GM03348 (cell line): Measurements from ENCODE around the gene VILL.
"Not testable (repeated sequence)": the region's sequence is repeated elsewhere in the genome, so short reads cannot be mapped to it uniquely, and the experiment has no call there.

Experiments used
- DNase-seq: peaks from one replicate; pipeline ENCODE4 v3.0.0; 2012; ENCODE audit warnings: low spot score

Gene VILL

DNA sequence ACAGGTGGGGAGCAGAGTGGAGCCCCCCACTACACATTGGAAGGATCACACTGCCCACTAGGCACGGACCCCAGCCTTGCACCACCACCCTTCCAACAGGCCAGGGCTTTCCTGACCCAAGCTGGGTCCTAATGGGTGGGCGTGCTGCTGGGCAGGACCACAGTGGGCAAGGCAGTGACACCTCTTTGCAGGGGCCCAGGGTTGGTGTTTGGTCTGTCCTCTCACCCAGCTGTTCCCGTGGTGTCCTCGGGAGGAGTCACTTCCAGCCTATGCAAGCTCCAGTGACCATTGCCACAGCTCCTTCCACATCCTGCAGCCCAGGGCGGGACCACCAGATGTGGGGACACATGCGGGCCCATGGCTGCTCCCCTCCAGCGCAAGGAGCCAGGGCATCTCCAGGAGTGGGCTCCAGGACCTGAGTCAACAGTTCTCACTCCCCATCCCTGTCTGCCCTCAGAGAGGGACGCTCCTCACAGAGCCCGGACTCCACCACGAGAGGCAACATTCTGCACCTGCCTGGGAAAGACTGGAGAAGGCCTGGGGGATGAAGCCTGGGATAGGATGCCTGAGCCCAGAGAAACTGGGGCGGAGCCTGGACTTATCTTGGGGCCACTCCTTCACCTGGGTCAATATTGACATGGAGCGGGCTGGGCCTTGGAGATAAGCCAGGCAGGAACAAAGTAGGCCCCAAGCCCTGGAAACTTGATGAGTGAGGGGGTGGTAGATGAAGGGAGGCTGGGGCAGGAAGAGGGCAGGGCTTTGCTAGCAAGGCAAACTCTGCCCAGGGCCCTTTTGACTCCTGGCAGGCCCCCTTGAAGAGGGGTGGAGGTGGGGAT lies 3.9 kb upstream of the VILL start:
- DNase-seq, result no peak

DNA sequence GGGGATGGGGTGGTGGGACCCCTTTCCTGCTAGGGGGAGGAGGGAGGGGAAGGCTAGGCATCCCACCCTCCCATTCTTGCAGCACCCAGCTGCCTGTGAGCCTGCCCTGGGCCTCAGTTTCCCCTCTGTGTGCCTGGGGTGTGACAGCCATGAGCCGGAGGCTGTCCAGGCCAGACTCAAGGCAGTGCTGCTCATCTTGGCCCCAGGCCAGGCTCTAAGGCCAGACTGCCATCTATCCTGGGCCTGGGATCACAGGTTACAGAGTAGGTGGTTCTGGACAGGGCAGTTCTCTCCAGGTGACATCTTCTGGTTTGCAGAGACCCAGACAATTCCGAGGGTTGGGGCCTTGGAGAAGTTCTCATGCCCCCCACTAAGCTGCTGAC lies 3.3 kb upstream of the VILL start:
- no peak for DNase-seq

DNA sequence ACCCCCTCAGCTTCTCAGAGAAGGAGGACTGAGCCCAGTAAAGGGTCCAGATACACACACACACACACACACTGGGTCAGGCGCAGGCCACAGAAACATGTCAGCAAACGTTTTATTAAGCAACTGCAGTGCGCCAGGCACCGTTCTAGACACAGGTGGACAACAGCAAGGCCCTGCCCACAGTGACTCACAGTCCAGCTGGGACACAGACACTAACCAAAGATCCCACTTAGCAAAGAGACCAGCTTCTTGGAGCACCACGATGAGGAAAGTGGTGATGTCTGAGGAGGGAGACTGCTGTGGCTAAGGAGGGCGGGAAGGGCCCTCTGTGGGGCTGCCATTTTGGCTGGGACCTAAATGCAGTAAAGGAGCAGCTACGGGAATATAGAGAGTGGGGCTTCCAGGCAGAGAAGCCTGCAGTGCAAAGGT lies 2.8 kb upstream of the VILL start:
- DNase-seq, result no peak

DNA sequence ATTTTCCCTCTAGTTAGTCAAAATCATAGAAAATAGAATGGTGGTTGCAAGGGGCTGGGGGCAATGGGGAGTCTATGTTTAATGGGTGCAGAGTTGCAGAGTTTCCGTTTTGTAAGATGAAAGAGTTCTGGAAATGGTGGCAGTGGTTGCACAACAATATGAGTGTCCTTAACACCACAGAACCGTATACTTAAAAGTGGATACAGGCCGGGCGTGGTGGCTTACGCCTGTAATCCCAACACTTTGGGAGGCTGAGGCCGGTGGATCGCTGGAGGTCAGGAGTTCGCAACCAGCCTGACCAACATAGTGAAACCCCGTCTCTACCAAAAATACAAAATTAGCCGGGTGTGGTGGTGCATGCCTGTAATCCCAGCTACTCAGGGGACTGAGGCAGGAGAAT lies 2.2 kb upstream of the VILL start:
- not testable (repeated sequence) for DNase-seq

DNA sequence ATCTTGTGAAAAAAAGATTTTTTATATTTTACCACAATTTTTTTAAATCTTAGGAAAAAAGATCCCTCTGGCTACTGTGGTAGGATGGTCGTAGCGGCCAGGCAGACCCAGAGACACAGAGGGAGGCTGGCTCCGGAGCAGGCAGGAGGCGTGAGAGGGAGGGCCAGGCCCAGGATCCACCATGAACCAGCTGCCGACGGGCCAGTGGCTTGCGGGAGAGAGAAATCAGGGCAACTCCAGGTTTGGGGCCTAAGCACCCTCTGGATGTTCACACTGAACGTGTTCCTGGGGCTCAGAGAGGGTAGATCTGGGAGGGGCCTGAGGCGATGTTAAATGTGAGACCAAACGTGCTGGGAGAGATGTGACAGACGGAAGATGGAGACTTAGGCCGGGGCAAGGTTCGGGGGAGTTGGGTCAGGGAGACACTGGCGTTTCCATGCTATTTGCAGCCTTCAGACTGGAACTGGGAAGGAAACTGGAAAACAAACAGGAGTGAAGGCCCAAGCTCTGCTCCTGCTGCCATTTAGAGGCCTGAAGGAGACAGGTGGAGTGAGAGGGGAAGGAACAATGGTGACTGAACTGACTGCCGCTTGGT lies 1.6 kb upstream of the VILL start:
- DNase-seq, result no peak

DNA sequence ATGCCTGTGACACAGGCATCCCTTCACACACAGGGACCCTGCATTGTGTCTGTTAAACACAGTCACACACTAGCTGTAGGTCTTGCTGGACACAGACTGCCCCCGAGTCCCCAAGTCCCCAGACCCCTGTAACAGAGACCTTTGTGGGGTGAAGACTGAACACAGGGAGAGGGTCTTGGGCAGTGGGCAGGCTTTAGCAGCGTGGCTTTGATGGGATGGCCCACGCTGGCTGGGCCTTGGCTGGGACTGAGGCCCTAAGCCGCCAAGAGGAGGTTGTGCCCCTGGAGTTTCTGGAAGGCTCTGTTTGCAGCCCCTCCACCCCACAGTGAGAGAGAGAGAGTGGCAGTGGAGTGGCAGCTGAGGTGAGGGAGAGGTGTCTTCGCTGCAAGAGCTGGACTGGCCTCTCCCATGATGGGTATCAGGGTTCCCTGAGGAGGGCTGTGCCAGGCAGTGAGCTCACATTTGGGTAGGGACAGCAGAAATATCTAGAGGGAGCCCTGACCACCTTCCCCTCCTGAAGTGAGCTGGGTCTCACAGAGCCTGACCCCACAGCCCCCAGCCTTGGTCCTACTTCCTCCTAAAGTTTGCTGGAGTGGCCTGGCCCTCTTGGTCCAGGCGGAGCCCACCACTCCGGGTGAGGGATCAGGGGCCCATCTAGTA lies 635 bp upstream of the VILL start:
- DNase-seq, result no peak

DNA sequence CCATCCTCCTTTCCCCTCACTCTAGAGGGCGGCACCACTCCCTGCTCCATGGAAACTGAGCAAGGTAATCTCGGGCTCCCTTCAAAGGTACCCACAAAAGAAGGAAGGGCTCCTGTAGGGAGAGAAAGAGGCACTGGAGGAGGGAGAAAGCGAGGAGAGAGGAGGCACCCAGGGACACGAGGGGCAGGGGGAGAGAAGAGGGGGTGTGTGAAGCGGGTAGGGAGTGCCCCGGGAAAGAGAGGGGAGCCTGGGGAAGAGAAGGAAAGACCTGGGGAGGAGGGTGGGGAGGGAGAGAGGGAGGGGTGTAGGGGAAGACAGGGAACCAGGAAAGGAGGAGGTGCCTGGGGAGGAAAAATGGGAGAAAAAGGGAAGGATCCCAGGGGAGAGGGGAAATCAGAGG lies 523 bp downstream of the VILL start:
- no peak for DNase-seq

DNA sequence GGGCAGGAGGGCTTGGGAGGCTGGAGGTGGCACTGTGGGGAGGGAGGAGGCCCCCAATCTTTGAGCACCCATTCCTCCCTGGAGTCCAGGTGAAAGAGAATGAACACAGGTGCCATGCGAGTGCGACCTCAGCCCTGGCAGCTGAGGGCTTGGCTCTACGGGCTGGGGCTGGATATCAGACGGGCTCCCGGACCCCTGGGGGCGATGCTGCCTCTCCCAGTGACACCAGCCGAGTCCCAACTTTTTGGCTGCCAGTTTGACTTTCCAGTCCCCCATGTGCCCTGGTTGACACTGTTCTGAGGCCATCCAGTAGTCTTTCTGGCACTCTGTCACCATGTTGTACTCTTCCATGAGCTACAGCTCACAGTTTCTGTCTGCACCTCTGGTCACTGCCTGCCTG lies 1.2 kb downstream of the VILL start:
- no peak for DNase-seq

DNA sequence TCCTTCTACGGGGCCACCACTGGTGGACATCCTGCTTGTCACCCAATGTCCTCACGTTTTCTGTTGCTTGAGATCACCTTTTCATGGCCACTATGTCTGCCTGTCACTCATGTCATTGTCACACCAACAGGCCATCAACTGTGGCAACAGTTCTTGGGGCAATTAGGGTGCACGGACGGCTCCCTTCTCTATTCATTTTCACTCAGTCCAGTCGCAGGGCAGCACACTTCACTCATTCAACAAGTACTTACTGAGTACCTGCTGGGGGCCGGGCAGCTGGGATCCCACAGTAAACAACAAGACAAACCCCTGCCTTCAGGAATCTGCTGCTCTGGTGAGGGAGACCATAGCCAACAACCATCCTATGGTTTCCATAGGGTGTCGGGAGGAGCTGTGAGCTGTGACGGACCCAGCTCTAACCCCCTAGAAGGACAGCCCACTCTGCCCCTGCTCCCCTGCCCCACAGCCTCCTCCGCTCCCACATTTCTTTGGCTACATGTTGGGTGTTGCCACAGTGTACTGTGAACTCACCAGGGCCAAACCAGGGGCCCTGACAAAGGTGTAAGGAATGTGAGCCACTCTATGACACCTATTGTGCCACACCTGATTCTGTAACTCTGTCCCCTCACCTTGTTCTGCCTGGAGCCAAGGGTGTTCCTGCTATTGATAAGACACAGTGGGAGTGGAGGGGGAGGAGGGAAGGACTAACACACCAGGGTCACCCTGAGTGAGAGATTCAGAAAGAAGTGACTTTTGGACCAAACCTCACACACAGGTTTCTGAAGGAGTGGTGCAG lies 1.9 kb downstream of the VILL start:
- DNase-seq, result no peak

DNA sequence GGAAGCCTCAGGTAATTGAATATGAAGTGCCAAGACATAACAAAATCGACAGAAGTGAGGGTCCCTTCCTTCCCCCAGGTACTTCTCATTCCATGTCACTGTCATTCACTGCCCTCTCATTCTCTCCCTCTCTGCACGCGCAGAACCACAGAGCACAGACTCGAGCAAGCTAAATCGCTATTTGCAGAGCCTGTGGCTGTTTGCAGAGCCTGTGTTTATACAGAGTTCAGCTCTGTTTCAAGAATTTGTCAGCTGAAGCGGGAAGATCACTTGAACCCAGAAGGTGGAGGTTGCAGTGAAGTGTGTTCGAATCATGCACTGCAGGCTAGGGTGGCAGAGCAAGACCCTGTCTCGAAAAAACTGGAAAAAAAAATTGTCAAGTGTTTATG lies 2.5 kb downstream of the VILL start:
- DNase-seq, result no peak

DNA sequence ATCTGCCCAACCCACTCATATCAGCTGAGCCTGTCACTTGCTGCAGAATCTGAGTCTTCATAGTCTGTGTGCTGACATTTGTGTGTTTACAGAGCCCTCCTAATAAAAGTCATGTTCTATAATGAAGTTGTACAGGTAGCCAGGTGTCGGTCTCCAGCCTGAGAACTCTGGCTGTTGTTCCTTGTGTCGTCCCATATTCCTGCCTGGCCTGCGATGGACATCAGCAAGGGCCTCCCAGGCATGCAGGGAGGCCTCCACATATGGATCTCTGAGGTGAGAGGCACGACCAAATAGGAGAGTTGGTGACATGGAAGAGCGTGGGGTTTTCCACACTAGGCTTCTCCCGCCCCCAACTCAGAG lies 2.9 kb downstream of the VILL start:
- DNase-seq, result no peak

DNA sequence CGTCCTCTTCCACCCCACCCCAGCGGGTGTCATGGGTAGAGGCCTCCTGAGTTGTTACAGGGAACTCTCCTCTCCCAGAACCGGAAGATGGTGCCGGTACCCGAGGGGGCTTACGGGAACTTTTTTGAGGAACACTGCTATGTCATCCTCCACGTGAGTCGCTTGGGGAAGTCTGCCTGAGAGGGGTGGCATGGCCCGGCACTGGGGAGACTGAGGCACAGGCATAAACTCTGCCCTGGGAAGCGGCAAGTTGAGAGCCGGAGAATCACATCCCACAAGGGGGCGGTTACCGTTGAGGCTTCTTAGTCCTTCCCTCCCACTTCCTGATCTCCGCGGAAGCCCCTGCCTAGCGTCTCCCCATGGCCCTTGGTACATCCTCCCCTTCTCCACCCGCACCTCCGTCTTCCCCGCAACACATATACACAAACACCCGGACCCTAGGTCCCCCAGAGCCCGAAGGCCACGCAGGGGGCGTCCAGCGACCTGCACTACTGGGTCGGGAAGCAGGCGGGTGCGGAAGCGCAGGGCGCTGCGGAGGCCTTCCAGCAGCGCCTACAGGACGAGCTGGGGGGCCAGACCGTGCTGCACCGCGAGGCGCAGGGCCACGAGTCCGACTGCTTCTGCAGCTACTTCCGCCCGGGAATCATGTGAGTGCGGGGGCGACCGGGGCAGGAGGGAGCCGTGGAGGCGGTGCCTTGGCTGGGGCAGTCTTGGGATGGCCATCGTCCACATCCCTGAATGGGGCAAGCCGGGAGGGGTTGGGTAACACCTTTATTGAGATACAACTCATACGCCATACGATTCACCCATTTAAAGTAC lies 3.4 kb downstream of the VILL start:
- peak; percentile 93 for DNase-seq

DNA sequence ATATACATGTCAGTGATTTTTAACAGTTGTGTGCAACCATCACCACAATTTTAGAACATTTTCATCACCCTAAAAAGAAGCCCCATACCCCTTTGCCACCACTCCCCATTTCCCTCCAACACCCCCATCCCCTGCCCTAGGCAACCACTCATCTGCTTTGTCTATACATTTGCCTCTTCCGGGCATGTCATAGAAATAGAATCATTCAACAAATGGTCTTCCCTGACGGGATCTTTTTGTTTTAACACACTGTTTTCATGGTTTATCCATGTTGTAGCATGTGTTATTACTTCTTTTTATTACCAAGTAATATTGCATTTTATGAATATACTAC lies 4.0 kb downstream of the VILL start:
- no peak for DNase-seq

DNA sequence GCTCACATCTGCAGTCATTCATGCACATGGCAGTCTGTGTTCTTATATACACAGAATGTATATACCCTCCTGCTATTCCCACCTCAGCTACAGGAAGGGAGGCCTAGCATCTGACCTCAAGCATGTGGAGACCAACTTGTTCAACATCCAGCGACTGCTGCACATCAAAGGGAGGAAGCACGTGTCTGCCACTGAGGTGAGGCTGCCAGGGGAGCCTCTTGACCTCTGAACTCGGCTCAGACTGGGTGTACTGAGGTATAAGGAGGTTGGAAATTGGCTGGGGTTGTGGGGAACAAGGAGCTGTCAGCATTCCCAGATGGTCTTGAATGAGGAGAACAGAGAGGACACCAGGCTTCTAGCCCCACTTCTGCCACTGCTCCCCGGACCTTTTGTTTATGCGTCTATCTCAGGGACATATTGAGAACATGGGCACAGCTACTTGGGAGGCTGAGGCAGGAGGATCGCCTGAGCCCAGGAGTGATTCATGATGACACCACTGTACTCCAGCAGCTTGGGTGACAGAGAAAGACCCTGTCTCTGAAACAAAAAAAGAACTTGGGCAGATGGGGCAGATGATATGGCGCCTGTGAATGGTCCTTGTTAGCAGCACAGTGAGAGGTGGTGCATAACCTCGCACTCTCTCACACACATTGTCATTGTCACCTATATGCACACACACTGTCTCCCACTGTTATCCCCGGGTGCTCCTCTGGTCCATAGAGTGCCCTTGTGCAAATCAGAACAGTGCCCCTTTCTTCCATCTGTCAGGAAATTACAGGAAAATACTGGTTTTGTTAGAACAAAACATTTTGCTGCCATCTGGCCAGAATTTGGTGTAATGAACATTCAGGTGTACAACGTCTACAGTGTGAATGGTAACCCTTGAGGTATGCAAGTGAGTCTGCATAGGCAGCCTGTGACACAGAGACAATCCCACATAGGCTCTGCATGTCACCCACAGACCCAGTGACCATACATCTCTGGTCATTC lies 5.4 kb downstream of the VILL start:
- DNase-seq, result no peak

DNA sequence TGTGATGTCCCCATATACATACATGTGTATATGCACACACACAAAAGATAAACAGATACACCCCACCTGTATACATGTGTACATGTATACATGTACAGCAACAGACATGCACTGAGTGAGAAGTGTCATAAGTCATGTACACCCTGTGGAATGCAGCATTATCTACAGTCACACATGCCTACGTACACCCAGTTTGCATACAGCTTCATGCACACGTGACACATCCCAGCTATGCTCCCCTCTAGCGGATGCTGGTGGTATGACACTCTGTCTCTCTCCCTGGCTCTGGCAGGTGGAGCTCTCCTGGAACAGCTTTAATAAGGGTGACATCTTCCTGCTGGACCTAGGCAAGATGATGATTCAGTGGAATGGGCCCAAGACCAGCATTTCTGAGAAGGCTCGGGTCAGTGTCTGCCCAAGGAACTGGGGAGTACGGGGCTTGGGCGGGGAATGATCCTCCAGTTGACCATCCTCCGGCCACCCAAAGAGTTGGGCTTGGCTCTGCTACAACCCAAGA lies 6.3 kb downstream of the VILL start:
- DNase-seq, result peak; percentile 80

DNA sequence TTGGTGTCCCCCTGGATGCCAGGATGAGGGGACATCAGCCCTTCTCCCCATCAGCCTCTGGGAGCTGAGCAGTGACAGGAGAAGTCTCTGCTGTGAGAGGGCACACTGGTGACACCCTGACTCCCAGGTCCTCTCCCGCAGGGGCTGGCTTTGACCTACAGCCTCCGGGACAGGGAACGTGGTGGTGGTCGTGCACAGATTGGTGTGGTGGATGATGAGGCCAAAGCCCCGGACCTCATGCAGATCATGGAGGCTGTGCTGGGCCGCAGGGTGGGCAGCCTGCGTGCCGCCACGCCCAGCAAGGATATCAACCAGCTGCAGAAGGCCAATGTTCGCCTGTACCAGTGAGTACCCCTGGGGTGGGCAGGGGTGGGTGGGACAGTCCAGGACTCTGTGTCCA lies 6.8 kb downstream of the VILL start:
- no peak for DNase-seq

DNA sequence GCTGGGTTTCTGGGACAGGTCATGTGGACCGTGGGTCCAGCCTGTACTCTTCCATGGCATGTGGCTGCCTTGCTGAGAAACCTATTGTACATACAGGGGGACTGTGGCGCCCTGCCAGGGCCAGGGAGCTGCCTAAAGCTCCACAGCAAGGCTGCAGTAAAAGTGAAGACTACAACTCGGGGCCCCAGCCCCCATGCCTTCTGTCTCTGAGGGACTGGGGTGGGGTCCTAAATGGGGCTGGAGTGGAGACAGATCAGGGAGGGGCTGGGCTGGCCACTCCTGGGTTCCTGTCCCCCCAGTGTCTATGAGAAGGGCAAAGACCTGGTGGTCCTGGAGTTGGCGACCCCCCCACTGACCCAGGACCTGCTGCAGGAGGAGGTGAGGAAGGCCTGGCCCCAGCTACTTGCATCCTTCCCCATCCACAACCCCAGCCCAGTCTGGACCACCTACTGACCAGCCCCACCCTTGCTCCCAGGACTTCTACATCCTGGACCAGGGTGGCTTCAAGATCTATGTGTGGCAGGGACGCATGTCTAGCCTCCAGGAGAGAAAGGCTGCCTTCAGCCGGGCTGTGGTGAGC lies 7.3 kb downstream of the VILL start:
- no peak for DNase-seq

DNA sequence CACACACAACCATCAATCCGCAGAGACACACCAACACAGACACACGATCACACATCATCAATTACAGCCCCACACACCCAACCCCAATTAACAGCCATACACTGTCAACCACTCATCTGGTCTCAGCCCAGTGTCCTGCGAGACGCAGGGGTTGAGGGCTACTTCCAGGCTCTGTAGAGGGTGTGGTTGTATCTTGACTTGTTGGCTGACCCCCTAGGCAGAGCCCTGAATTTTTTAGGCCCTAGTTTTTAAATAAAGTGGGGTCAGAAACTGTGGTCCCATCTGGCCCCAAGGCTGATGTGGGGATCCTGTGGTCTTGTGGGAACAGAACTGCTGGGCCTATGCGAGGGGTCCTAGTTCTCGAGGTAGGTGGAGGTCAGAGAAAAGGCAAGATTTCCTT lies 9.2 kb downstream of the VILL start:
- no peak for DNase-seq

DNA sequence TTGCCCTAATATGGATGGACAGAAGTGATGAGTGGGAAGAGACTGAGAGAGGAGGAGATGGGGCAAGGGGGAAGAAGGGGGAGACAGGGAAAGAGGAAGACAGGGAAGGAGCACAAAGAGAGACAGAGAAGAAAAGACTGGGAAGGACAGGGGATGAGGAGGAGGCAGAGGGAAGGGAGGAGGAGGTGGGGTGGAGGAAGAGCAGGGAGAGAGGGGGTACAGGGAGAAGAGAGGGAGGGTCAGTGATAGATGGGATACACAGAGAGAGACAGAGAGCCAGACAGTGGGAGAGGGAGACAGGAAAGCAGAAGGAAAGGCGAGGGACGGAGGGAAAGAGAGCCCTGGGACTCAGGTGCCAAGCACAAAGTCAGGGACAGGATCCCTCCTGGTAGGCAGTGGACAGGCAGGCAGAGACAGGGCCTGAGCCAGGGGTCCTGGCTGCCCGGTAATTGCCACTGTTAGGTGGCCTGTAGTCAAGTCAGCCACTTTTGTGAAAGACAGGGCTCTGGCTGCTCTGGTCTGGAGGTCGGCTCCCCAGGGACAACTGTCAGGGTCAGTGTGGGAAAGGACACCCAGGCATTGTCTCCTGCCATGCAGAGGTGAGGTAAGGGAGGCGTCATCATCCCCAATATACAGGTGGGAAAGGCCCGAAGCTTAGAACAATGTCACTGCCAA lies 9.8 kb downstream of the VILL start:
- DNase-seq, result no peak
